Kidney (tissue), 14 donors: ENCODE data around the gene SPRR3. TPM values are rescaled to one million over a fixed set of nuclear protein-coding genes. Genes with fewer than 3 reads are reported as not detected.

Experiments
- DNase-seq, 5 donors: peaks; one replicate each; pipeline ENCODE4 v3.0.0-alpha.2; 2013 to 2020
- FAIRE-seq: peaks from 2 replicates; lab custom pipeline; 2012; peaks lifted over from hg19 to GRCh38; lab: Jason Lieb, UNC
- H3K27ac ChIP-seq, 2 donors: one replicate each; pipeline ENCODE4 v1.7.0; 2013; ENCODE audit warnings: low read depth in 2 of 2, low read length in 2 of 2, inconsistent platforms in 1 of 2
- H3K27me3 ChIP-seq: one replicate; pipeline ENCODE4 v1.7.1; 2013; ENCODE audit warnings: low read length, inconsistent platforms; ENCODE audit not compliant: control insufficient read depth, insufficient read depth
- H3K36me3 ChIP-seq, 3 donors: one replicate each; pipeline versions ENCODE4 v1.7.0 to v1.7.1; 2013; ENCODE audit warnings: low read length in 3 of 3, control low read depth in 1 of 3, inconsistent platforms in 1 of 3; ENCODE audit not compliant: insufficient read depth in 3 of 3, control insufficient read depth in 2 of 3
- H3K4me1 ChIP-seq, 3 donors: one replicate each; pipeline versions ENCODE4 v1.7.0 to v1.7.1; 2013; ENCODE audit warnings: low read length in 3 of 3, inconsistent platforms in 1 of 3, low read depth in 1 of 3; ENCODE audit not compliant: control insufficient read depth in 2 of 3, insufficient read depth in 2 of 3
- H3K4me3 ChIP-seq, 3 donors: one replicate each; pipeline versions ENCODE4 v1.7.0 to v1.8.1; 2013; ENCODE audit warnings: low read length in 3 of 3, control low read depth in 1 of 3, inconsistent platforms in 1 of 3
- H3K9ac ChIP-seq, 3 donors: one replicate each; pipeline versions ENCODE4 v1.7.0 to v1.7.1; 2013; ENCODE audit warnings: low read length in 3 of 3, control low read depth in 1 of 3, inconsistent platforms in 1 of 3
- H3K9me3 ChIP-seq, 3 donors: one replicate each; pipeline versions ENCODE4 v1.7.0 to v1.7.1; 2013; ENCODE audit warnings: low read length in 3 of 3, control low read depth in 1 of 3, inconsistent platforms in 1 of 3; ENCODE audit not compliant: control insufficient read depth in 2 of 3, insufficient read depth in 1 of 3
- CTCF ChIP-seq: IDR thresholded peaks from 3 replicates; pipeline ENCODE4 v1.5.1; 2012; ENCODE audit warnings: mild to moderate bottlenecking, moderate library complexity, borderline replicate concordance; ENCODE audit not compliant: insufficient read depth; ENCODE audit errors: extremely low read depth
- intact Hi-C: fragments of 100-400 bp; cut with DNase I; formaldehyde crosslinking; loops from one replicate; pipeline ENCODE4 v1.11.1; 2022
- polyA plus RNA-seq: library from polyadenylated mRNA; stranded (reverse); fragments of 350-450 nt; fragmentation: Illumina TruSeq; extraction: RNeasy Lipid Tissue Mini Kit (QIAGEN cat#74804); gene quantifications from one replicate; pipeline ENCODE4 v1.2.3, GENCODE V29; 2014; ENCODE audit warnings: low read depth, low replicate concordance; ENCODE audit not compliant: insufficient read depth
- total RNA-seq: library from RNA; stranded (reverse); fragmentation: NEBNext Ultra II Directional; extraction: Animal tissue kit (Norgen Biotek cat#: 25700); gene quantifications from one replicate; pipeline ENCODE4 v1.2.1, GENCODE V29; 2021
- donor health status: control.
- donor health status: control.
- donor health status: control.
- donor health status: control.
- donor health status: control.
- donor health status: DM: yes; HTN: yes; CAD: no.
- donor health status: Normal renal cell carcinoma (clear cell type).

SPRR3 gene
- total and polyA plus RNA-seq, 2 donors from 2014 or later = not detected

- Histone ChIP-seq H3K27me3 (no peaks in the 10 kb centered on the region), H3K4me1 (no peaks in the 10 kb centered on the region), H3K9ac (no peak overlapping the region), H3K4me3 (no peak overlapping the region), H3K9me3 (peaks cover 0 to 5% (median 0%) of the 10 kb centered on the region in 3 donors), H3K36me3 (no peaks in the 10 kb centered on the region), H3K27ac (no peak overlapping the region)
- FAIRE-seq = no peak
- TF ChIP-seq CTCF = no peak
- intact Hi-C loops = no loop called here
- DNase-seq = no peak
These were observed 41.0 kb upstream of the SPRR3 start for GRCh38 chr1:152960452-152961044.

- H3K9me3 ChIP-seq = peaks cover 0 to 5% (median 0%) of the 10 kb centered on the region in 3 donors
- H3K4me1 ChIP-seq = no peaks in the 10 kb centered on the region
- H3K4me3 ChIP-seq = no peak overlapping the region
- no peak overlapping the region for H3K9ac ChIP-seq
- TF ChIP-seq CTCF = no peak
- intact Hi-C loops = no loop called here
- no peaks in the 10 kb centered on the region for H3K36me3 ChIP-seq
- FAIRE-seq (no peak), DNase-seq (no peak)
- no peak overlapping the region for H3K27ac ChIP-seq
- H3K27me3 ChIP-seq = no peaks in the 10 kb centered on the region
These were observed 40.2 kb upstream of the SPRR3 start for GRCh38 chr1:152961226-152961891.

- H3K4me3 ChIP-seq = no peak overlapping the region
- no peaks in the 10 kb centered on the region for H3K4me1 ChIP-seq
- no peak overlapping the region for H3K9ac ChIP-seq
- no peaks in the 10 kb centered on the region for H3K27me3 ChIP-seq
- no peaks in the 10 kb centered on the region for H3K36me3 ChIP-seq
- FAIRE-seq (no peak), DNase-seq (no peak)
- H3K9me3 ChIP-seq = no peaks in the 10 kb centered on the region
- TF ChIP-seq CTCF = no peak
- intact Hi-C loops = no loop called here
- H3K27ac ChIP-seq = no peak overlapping the region
These were observed 38.6 kb upstream of the SPRR3 start for GRCh38 chr1:152962876-152963415.
